NAMALWA (cell line): ENCODE measurements around the gene EGFR.

Source experiments
- DNase-seq: peaks from one replicate; pipeline ENCODE4 v3.0.0-alpha.2; 2015; ENCODE audit warnings: low spot score

Gene EGFR

DNA sequence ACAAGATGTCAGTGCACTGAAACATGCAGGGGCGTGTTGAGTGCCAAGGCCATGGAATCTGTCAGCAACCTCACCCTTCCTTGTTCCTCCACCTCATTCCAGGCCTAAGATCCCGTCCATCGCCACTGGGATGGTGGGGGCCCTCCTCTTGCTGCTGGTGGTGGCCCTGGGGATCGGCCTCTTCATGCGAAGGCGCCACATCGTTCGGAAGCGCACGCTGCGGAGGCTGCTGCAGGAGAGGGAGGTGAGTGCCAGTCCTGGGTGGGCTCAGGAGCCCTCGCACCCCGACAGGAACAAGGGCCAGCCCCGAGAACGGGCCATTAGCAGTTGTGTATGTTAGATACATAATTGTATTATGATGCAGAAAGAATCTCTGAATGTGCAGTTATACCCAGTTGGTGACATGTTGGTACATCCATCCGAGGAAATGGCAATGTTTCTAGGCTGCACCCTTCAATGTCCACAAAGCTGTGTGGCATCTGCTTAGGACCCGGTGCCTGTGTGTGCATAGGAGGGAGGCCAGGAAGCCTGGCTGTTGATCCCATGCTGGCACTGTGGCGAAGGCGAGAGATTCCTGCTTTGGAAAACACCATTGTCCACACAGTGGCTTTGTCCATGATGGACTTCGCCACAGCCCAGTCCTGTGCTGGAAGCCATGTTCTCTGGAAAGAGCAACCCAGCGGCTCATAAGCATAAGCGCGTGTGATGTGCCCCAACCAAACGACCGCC is 154.2 kb downstream of the EGFR start:
- no peak for DNase-seq

DNA sequence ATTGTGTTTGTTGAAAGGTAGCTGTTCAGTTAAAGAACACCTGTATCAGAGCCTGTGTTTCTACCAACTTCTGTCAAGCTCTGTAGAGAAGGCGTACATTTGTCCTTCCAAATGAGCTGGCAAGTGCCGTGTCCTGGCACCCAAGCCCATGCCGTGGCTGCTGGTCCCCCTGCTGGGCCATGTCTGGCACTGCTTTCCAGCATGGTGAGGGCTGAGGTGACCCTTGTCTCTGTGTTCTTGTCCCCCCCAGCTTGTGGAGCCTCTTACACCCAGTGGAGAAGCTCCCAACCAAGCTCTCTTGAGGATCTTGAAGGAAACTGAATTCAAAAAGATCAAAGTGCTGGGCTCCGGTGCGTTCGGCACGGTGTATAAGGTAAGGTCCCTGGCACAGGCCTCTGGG is 154.9 kb downstream of the EGFR start:
- DNase-seq = no peak

DNA sequence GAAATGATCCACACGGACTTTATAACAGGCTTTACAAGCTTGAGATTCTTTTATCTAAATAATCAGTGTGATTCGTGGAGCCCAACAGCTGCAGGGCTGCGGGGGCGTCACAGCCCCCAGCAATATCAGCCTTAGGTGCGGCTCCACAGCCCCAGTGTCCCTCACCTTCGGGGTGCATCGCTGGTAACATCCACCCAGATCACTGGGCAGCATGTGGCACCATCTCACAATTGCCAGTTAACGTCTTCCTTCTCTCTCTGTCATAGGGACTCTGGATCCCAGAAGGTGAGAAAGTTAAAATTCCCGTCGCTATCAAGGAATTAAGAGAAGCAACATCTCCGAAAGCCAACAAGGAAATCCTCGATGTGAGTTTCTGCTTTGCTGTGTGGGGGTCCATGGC is 155.6 kb downstream of the EGFR start:
- no peak for DNase-seq

DNA sequence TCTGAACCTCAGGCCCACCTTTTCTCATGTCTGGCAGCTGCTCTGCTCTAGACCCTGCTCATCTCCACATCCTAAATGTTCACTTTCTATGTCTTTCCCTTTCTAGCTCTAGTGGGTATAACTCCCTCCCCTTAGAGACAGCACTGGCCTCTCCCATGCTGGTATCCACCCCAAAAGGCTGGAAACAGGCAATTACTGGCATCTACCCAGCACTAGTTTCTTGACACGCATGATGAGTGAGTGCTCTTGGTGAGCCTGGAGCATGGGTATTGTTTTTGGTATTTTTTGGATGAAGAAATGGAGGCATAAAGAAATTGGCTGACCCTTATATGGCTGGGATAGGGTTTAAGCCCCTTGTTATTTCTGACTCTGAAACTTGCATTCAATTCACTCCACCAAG is 156.0 kb downstream of the EGFR start:
- DNase-seq = no peak

DNA sequence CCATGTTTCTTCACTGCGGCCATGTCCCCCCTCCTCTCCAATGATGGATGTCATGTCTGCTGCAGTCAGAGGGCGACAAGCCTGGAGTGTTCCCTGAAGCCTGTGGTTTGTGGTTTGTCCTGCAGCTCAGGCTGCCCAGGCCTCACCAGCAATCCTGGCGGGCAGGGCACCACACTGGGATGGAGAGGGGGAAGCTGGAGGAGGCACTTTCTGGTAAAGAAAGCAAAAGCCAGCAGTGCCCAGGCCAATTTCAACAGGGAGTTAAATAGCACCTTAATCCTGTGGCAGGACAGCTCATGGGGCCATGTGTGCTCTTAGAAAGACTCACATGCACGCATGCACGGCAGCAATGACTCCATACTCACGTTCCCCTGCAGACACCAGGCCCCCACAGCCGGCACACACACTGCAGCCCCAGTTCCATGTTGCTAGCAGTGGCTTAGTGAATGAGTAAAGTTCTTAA is 158.3 kb downstream of the EGFR start:
- DNase-seq = no peak

DNA sequence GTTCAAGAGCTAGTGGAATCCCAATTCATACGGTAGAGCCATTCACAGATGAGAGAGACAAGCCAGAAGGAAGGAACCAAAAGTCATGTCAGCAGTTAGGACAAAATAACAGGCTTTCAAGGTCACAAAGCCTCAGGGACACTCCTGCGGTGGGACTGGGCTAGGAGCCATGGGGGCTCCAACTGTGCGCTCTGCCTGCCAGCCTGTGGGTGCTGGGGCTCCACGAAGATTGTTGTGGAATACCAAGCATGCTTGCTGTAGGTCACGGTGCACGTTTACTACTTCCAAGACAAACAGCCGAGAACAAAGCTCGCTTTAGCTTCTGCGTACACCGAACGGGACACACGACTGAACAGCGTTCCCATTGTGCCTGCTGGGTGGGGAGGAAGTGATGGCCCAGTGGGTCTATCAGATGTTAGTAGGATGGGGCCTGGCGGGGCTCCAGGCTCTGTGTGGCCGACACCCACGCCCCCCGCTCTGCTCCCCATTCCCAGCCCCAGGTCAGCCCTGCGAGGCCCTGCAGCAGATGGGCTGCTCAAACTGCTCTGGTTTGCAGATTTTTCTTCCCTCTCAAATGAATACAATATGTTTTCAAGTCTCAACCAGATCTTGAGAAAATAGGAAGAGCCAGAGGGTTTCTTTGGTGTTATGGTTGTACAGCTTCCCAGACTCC is 158.9 kb downstream of the EGFR start:
- DNase-seq = no peak

DNA sequence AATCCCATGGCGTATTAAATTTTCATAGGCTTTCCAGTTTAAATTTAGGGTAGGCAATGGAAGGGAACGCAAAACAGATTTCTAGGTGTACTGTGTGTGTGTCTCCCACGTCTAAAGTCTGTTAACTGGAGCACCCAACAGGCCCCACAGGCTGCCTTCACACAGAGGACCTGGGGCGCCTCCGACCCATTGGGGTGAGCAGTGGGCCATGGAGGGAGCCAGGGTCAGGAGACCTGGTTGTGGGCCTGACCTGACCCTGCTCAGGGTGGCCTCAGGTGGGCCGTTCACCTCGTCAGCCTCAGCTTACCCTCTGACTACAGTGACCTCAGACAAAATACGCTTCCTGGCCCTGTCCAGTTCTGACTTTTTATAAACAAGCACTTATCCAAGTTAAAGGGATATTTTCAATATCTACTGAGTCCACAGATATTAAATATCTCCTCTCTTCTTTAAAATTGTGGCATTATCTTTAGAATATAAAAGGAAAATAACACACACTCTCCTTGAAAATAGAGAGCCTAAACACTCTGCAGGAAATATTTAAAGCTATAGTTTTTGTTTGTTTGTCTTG is 159.6 kb downstream of the EGFR start:
- DNase-seq = no peak

DNA sequence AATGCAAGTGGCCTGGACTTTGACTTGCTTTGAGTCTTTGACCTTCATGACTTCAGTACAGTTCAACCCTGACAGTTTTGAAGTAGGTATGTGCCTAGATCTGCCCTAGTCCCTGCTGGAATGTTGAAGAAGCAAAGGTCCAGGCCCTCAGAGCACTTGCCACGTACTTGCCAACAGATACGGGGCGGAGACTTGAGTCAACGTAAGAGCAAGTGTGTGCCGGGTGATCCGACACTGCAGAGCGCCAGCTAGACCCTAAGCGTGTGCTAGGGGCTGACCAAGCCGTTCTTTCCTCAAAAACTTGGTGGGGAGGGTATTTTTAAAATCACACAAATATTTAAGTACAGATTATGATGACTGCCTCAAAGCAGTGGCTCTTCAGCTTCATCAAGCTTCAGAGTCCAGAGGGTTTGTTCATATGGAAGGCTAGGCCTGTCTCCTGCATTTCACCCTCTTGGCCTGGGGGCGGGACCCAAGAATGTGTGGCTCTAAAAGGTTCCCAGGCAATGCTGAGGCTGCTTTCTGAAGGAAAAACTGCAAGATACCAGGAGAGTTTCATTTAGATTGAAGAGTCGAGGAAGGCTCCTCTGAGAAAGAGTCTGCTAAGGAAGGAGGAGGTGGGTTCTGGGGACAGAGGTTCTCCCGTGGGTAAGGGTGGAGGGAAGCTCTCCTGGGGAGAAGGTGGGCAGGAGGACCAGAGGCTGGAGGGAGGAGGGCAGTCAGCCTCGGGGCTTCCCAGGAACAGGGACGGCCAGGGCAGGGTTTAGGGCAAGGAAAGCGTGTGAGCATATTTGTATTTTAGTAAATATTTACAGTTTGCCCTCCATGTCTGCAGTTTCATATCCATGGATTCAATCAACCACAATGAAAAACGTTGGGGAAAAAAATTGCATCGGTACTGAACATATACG is 160.3 kb downstream of the EGFR start:
- no peak for DNase-seq

DNA sequence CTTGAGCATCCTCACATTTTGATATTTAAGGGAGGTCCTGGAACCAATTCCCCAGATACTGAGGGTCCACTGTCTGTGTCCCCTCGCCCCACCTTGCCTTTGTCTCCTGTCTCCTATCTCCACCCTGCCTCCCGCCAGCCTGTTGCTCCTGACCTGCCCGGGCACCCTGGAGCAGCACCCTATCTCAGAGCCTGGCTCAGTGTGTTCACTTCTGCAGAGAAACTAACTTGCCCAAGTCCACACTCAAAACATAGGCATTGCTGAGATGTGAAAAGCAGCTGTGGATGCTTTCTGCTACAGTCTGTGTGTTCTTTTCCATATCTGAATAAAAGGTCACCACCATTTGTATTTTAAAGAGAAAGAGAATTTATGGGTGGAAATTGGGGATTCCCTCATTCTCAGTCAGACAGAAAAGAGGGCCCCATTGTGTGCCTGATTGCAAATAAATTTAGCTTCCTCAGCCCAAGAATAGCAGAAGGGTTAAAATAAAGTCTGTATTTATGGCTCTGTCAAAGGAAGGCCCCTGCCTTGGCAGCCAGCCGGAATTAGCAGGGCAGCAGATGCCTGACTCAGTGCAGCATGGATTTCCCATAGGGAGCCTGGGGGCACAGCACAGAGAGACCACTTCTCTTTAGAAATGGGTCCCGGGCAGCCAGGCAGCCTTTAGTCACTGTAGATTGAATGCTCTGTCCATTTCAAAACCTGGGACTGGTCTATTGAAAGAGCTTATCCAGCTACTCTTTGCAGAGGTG is 161.3 kb downstream of the EGFR start:
- no peak for DNase-seq

DNA sequence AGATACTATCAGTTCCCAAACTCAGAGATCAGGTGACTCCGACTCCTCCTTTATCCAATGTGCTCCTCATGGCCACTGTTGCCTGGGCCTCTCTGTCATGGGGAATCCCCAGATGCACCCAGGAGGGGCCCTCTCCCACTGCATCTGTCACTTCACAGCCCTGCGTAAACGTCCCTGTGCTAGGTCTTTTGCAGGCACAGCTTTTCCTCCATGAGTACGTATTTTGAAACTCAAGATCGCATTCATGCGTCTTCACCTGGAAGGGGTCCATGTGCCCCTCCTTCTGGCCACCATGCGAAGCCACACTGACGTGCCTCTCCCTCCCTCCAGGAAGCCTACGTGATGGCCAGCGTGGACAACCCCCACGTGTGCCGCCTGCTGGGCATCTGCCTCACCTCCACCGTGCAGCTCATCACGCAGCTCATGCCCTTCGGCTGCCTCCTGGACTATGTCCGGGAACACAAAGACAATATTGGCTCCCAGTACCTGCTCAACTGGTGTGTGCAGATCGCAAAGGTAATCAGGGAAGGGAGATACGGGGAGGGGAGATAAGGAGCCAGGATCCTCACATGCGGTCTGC is 162.2 kb downstream of the EGFR start:
- no peak for DNase-seq

DNA sequence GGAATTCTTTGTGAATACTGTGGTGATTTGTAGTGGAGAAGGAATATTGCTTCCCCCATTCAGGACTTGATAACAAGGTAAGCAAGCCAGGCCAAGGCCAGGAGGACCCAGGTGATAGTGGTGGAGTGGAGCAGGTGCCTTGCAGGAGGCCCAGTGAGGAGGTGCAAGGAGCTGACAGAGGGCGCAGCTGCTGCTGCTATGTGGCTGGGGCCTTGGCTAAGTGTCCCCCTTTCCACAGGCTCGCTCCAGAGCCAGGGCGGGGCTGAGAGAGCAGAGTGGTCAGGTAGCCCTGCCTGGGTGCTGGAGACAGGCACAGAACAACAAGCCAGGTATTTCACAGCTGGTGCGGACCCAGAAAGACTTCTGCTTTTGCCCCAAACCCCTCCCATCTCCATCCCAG is 162.9 kb downstream of the EGFR start:
- no peak for DNase-seq

DNA sequence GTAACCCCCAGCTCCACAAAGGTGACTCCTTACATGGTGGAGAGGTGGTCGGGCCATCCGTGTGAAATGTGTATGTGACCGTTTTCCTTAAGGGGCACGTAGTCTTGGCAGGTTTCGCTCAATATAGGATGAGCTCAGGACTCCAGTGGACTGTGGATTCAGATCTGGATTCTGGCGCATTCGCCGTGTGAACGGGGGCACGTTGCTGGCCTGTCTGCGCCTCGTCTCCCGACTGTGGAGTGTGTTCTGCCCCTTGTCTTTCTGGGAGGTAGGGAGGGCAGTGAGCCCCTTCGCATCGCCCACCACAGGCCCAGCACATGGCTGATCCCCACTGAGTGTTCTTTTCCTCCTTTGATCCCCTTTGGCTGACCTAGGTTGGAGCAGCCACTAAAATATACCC is 165.1 kb downstream of the EGFR start:
- DNase-seq = no peak

DNA sequence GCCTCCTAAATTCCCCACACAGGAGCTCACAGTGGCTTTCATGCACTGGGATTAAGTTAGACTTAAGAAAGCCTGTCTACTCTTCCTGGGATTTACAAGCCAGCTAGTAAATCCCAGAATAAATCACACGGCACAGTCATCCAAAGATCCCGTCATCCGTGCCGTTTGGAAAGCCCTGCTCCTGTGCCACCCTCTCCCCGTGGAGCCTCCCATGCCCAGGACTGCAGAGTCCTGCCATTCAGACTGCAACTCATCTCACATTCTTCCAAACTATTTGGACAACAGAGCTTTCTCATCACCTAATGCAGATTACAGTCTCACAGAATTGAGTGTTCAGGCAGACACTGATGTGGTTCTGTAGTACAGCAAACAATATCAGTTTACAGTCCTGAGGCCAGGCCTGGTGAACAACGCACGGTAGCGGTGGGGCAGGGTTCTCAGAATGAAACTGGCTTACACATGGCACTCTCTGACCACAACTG is 166.5 kb downstream of the EGFR start:
- no peak for DNase-seq

DNA sequence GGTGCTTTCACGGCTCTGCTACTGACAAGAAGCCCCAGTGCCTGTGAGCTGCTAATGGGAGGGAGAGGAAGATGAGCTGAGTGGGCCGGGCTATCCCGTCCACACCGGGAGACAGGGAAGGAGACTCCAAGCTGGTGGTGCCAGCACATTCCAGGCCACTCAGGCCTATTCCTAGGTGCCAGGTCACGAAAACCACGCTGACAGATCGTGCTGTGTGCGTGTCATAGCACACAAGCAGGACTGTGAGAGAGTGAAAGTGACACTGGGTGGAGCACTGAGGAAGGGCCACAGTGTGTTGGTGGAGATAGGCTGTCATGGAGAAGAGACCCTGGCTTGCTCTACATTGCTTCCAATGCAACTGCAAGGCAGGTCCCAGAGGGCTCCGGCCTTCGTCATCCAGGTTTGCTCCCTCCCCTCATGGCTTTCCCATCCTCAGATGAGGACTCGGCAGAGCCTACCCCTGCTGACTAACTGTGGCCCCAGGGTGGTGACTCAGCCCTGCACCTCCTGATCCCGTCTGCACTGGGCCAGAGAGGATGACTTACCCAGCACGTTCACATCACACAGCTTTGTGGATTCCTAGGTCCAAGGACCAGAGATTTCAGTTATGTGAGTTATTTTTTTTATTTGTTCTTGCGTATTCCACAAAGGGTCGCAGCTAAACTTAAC is 167.3 kb downstream of the EGFR start:
- no peak for DNase-seq

DNA sequence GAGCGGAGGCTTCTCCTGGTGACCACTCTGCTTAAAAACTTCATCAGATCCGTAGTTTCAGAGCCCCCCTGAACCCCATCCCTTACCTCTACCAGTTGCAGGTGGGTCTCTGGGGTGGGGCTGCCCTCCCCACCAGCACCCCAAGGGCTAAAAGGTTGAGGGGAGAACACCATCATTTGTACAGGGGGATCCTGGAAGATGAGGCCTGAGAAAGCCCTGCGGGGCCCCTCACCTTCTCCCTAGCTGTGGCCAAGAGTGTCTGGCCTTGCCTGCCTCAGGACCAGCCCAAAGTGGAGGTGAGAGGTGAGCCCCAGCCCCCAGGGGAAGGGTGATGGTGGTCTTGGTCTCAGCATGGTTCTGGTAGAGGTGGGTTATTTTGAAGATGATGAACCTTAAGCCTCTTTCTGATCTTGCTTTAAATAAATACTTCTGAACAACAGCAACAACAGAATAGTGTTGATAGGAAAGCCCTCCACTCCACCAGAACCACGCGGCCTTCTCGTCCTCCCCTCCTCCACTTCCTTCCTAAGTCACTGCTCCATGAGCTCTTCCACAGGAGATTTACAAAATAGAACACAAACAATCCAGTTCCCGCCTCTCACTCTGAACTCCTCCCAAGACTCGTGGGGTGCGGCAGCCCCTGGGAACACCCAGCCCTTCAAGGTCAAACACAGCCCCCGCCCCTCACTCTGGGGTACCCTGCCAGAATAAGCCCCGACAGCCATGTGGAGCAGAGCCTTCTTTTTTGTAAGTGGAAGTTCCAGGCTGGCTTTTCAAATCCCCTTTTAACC is 169.1 kb downstream of the EGFR start:
- DNase-seq = no peak

DNA sequence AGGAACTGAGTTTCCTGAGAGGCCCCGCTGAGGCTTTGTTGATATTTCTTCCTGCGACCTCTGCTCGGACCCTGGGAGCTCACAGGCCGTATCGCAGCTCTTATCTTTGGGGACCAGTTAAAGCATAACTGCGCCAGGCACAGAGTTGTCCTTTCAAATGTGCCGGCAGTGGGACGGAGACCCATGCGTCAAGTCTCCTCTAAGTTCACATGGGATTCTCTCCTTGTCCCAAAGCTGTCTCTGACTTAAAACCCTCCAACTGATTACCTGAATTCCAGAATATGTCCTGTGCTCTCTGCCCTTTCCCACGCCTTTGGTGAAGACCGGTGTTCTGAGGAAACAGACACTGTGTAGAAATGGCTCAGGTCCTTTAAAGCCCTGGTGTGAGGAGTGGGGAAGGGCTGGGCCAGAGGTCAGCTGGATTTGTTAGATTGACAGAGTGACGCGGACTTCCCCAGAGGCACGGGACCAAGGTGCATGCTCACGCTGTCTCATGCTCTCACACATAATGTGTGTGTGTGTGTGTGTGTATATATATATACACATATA is 169.8 kb downstream of the EGFR start:
- no peak for DNase-seq

DNA sequence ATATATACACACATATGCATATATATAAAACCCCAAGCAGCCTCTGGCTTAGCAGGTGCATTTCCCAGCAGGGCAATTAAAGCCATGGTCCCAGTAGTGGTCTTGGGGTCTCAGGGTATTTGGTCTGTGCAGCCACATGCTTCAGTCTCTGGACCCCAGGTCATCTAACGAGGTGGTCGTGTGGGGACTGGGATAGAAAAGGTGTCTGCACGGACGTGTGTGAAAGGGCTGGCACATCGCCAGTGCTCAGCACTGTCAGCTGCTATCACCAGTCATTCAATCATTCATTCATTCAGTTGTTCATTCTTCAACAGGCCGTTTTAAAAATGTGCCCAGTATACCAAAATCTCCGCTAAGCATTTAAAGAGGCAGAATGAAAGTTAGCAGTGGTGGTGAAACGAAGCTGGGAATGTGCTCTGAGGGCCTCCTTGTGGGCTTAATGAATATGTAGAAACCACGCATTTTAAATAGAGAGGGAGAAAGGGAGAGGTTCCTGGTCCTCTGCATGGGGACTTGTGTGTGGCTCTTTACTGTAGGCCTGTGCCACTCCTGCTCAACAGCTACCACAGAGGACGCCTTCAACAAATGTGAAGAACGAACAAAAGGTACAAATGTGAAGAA is 170.4 kb downstream of the EGFR start:
- DNase-seq = no peak

DNA sequence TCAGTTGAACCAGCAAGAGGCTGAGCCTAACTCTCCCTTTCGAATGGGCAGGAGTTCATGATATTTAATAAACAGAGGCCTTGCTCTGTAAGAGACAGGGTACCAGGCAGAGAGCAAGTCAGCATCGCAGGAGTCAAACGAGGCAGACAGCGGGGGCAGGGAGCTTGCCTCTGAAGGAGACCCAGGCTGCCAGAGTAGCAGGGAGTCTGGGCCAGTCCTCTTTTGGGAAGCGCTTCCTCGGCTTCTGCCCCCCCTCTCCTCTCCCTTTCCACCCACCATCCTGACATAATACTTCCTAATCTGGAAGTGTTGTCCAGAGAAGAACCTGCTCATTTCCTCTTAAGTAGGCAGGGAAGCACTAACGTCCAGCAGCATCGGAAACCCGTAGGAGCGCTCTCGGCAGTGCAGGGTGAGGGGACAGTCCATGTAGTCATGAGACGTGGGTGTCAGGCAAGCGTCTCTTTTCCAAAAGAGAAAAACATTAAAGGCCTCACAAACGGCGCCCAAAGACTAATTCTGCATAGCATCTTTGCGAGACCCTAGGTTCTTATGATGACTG is 171.1 kb downstream of the EGFR start:
- no peak for DNase-seq
